Liver (tissue), 9 donors: Measurements from ENCODE around the gene BTBD9. TPM values are rescaled to one million over a fixed set of nuclear protein-coding genes. Genes with fewer than 3 reads are reported as not detected.

Experiments used
- DNase-seq: peaks from one replicate; pipeline ENCODE4 v3.0.0-alpha.2; 2017; ENCODE audit warnings: low spot score
- H3K27ac ChIP-seq, 2 donors: one replicate each; pipeline ENCODE4 v1.7.0; 2013; ENCODE audit warnings: inconsistent platforms in 2 of 2, low read length in 2 of 2, control low read depth in 1 of 2, low read depth in 1 of 2, mild to moderate bottlenecking in 1 of 2
- H3K27me3 ChIP-seq, 4 donors: one replicate each; pipeline versions ENCODE4 v1.6.1 to v1.7.0; 2013; ENCODE audit warnings: low read length in 3 of 4, inconsistent platforms in 1 of 4, mild to moderate bottlenecking in 1 of 4, moderate library complexity in 1 of 4; ENCODE audit not compliant: control insufficient read depth in 4 of 4, insufficient read depth in 4 of 4
- H3K36me3 ChIP-seq, 4 donors: one replicate each; pipeline versions ENCODE4 v1.6.1 to v1.7.0; 2013; ENCODE audit warnings: low read length in 3 of 4, mild to moderate bottlenecking in 3 of 4, low read depth in 1 of 4, moderate library complexity in 1 of 4; ENCODE audit not compliant: control insufficient read depth in 4 of 4, insufficient read depth in 3 of 4
- H3K4me1 ChIP-seq, 4 donors: one replicate each; pipeline versions ENCODE4 v1.6.1 to v1.7.0; 2013; ENCODE audit warnings: low read length in 3 of 4, mild to moderate bottlenecking in 3 of 4, moderate library complexity in 1 of 4; ENCODE audit not compliant: control insufficient read depth in 4 of 4, insufficient read depth in 4 of 4
- H3K4me3 ChIP-seq, 3 donors: one replicate each; pipeline versions ENCODE4 v1.6.1 to v1.7.0; 2013; ENCODE audit warnings: low read length in 3 of 3, control low read depth in 1 of 3, low read depth in 1 of 3, mild to moderate bottlenecking in 1 of 3
- H3K9ac ChIP-seq, 2 donors: one replicate each; pipeline ENCODE4 v1.7.0; 2013; ENCODE audit warnings: low read length in 2 of 2, mild to moderate bottlenecking in 2 of 2, moderate library complexity in 2 of 2, control low read depth in 1 of 2, low read depth in 1 of 2
- H3K9me3 ChIP-seq, 4 donors: one replicate each; pipeline versions ENCODE4 v1.6.1 to v1.7.0; 2013; ENCODE audit warnings: low read length in 3 of 4; ENCODE audit not compliant: control insufficient read depth in 4 of 4
- CTCF ChIP-seq: fragments of 150-350 bp; IDR thresholded peaks from 2 replicates; pipeline ENCODE4 v1.5.1; 2017; ENCODE audit warnings: improper control_type of control experiment, low read depth, low read length; ENCODE audit not compliant: missing input control
- EGR1 ChIP-seq, 2 donors: IDR thresholded peaks; 2 replicates each; pipeline ENCODE4 v1.6.1; 2016 to 2018; ENCODE audit warnings: antibody characterized with exemption in 2 of 2, low read depth in 2 of 2
- FOXA1 ChIP-seq: IDR thresholded peaks from 2 replicates; pipeline ENCODE4 v1.6.1; 2016; ENCODE audit warnings: antibody characterized with exemption
- FOXA2 ChIP-seq: IDR thresholded peaks from 2 replicates; pipeline ENCODE4 v1.6.1; 2016; ENCODE audit warnings: antibody characterized with exemption
- GABPA ChIP-seq, 2 donors: IDR thresholded peaks in 1 of 2; conservative IDR thresholded peaks in 1 of 2; 2 replicates each; pipeline ENCODE4 v1.6.1; 2016; ENCODE audit warnings: antibody characterized with exemption in 2 of 2, mild to moderate bottlenecking in 1 of 2, moderate library complexity in 1 of 2
- HNF4A ChIP-seq, 2 donors: conservative IDR thresholded peaks; 2 replicates each; pipeline ENCODE4 v1.6.1; 2016; ENCODE audit warnings: antibody characterized with exemption in 2 of 2, mild to moderate bottlenecking in 2 of 2
- HNF4G ChIP-seq: IDR thresholded peaks from 2 replicates; pipeline ENCODE4 v1.6.1; 2016; ENCODE audit warnings: antibody characterized with exemption
- JUND ChIP-seq, 2 donors: IDR thresholded peaks; 2 replicates each; pipeline ENCODE4 v1.6.1; 2016; ENCODE audit warnings: antibody characterized with exemption in 2 of 2
- MAX ChIP-seq: IDR thresholded peaks from 2 replicates; pipeline ENCODE4 v1.6.1; 2016; ENCODE audit warnings: antibody characterized with exemption
- NR2F2 ChIP-seq: IDR thresholded peaks from 2 replicates; pipeline ENCODE4 v1.6.1; 2016; ENCODE audit warnings: antibody characterized with exemption
- RAD21 ChIP-seq, 2 donors: IDR thresholded peaks; 2 replicates each; pipeline ENCODE4 v1.6.1; 2016; ENCODE audit warnings: antibody characterized with exemption in 2 of 2, mild to moderate bottlenecking in 2 of 2
- REST ChIP-seq: IDR thresholded peaks from 2 replicates; pipeline ENCODE4 v1.6.1; 2016; ENCODE audit warnings: antibody characterized with exemption, mild to moderate bottlenecking
- RXRA ChIP-seq, 2 donors: IDR thresholded peaks; 2 replicates each; pipeline ENCODE4 v1.6.1; 2017 to 2018; ENCODE audit warnings: antibody characterized with exemption in 2 of 2, mild to moderate bottlenecking in 1 of 2
- SP1 ChIP-seq: IDR thresholded peaks from 2 replicates; pipeline ENCODE4 v1.6.1; 2018; ENCODE audit warnings: antibody characterized with exemption, mild to moderate bottlenecking
- TAF1 ChIP-seq: conservative IDR thresholded peaks from 2 replicates; pipeline ENCODE4 v1.6.1; 2016; ENCODE audit warnings: antibody characterized with exemption, mild to moderate bottlenecking
- YY1 ChIP-seq: IDR thresholded peaks from 2 replicates; pipeline ENCODE4 v1.6.1; 2016; ENCODE audit warnings: antibody characterized with exemption, mild to moderate bottlenecking
- WGBS: extraction: QIAGEN DNeasy Blood & Tissue Kit; methylation state at CpG from one replicate; pipeline ENCODE4 v1.1.7; 2013; 5-methylcytosine and 5-hydroxymethylcytosine counted together
- polyA plus RNA-seq, 2 donors: library from polyadenylated mRNA; stranded (reverse) in 1 of 2; unstranded in 1 of 2; fragments of 200-250 nt in 1 of 2; fragments of >200 nt in 1 of 2; fragmentation: Nextera tagmentation in 1 of 2; extraction: Ambion mirVana in 1 of 2; gene quantifications; one replicate each; pipeline versions ENCODE4 v1.2.1 to v1.2.3, GENCODE V29; 2013 to 2015
- total RNA-seq, 2 donors: library from RNA; depleted of rRNA; stranded (reverse); fragments of >200 nt; gene quantifications; one replicate each; pipeline ENCODE4 v1.2.3, GENCODE V29; 2014
- TF ChIP-seq, protein P1 (sequence below): IDR thresholded peaks from 2 replicates; pipeline ENCODE4 v1.6.1; 2016; ENCODE audit warnings: antibody characterized with exemption
- TF ChIP-seq, protein P2 (sequence below): IDR thresholded peaks from 2 replicates; pipeline ENCODE4 v1.6.1; 2016; ENCODE audit warnings: antibody characterized with exemption
- donor health status: healthy.
- donor health status: healthy.
- donor health status: healthy.
- donor health status: healthy.
- donor health status: healthy.

The BTBD9 gene
- total and polyA plus RNA-seq, 4 donors: 2.0 to 12.4 (median 5.7) TPM

GRCh38 chr6:38599261-38599660, 40.5 kb downstream of the BTBD9 start (continued):
- TF ChIP-seq SP1: no peak

DNA sequence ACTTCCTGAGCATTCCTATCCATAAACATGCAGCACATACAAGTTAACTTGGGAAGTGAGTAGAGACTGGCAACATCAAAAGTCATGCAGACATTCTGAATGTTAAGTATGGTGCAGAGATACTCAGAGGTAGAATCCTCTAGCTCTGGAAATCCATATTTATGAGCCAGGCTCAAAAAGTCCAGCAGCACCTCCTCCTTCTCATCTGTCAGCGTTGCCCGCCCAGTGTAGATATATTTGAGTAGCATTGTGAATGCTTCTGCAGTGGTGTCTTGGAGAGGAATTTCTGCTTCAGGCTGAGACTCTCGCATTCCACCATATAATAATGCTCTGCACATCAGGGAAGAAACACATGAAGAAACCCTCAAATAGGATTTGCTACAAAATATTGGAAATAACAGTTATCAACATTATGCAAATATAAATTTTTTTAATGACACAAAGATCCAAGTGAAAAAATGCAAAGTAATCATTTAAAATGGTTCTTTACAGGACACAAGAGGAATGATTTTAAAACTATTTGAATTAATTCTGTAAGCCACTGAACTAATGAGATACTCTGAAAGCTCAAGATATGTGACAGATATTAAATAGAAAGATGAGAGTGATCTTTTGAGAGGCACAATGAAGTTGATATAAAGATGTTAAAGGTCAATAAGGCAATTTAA, 45.6 kb downstream of the BTBD9 start:
- Histone ChIP-seq H3K4me1 (no peaks in the 10 kb centered on the region), H3K36me3 (peaks cover 1 to 7% (median 4%) of the 10 kb centered on the region in 4 donors), H3K9ac (no peak overlapping the region), H3K27ac (no peak overlapping the region), H3K9me3 (no peaks in the 10 kb centered on the region), H3K27me3 (no peaks in the 10 kb centered on the region), H3K4me3 (no peak overlapping the region)
- WGBS: 99% methylated on average over 3 of the region's 3 CpGs
- TF ChIP-seq GABPA (IDR thresholded peaks at IDR 0.05 in 1 of 2, conservative IDR thresholded peaks at IDR 0.05 in 1 of 2): no peak
- TF ChIP-seq EGR1 (IDR thresholded peaks at IDR 0.05; ENCODE audit: low read depth in 2 of 2): no peak
- TF ChIP-seq, protein P1, sequence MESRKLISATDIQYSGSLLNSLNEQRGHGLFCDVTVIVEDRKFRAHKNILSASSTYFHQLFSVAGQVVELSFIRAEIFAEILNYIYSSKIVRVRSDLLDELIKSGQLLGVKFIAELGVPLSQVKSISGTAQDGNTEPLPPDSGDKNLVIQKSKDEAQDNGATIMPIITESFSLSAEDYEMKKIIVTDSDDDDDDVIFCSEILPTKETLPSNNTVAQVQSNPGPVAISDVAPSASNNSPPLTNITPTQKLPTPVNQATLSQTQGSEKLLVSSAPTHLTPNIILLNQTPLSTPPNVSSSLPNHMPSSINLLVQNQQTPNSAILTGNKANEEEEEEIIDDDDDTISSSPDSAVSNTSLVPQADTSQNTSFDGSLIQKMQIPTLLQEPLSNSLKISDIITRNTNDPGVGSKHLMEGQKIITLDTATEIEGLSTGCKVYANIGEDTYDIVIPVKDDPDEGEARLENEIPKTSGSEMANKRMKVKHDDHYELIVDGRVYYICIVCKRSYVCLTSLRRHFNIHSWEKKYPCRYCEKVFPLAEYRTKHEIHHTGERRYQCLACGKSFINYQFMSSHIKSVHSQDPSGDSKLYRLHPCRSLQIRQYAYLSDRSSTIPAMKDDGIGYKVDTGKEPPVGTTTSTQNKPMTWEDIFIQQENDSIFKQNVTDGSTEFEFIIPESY: no peak
- no peak for TF ChIP-seq HNF4A (conservative IDR thresholded peaks at IDR 0.05)
- TF ChIP-seq RAD21 (IDR thresholded peaks at IDR 0.05): no peak
- TF ChIP-seq NR2F2: no peak
- no peak for TF ChIP-seq SP1
- TF ChIP-seq HNF4G: no peak
- TF ChIP-seq FOXA2: no peak
- TF ChIP-seq CTCF: no peak
- TF ChIP-seq, protein P2, sequence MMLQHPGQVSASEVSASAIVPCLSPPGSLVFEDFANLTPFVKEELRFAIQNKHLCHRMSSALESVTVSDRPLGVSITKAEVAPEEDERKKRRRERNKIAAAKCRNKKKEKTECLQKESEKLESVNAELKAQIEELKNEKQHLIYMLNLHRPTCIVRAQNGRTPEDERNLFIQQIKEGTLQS: no peak
- no peak for TF ChIP-seq MAX
- no peak for TF ChIP-seq YY1
- no peak for TF ChIP-seq REST
- no peak for TF ChIP-seq JUND (IDR thresholded peaks at IDR 0.05)
- no peak for TF ChIP-seq RXRA (IDR thresholded peaks at IDR 0.05)
- no peak for TF ChIP-seq TAF1
- TF ChIP-seq FOXA1: no peak
- DNase-seq: no peak
